Lung microvascular endothelial cell (primary cell): ENCODE results near the gene SCGB1A1. TPM values are rescaled to one million over a fixed set of nuclear protein-coding genes. Genes with fewer than 3 reads are reported as not detected.

Experiments
- total RNA-seq: library from RNA; depleted of rRNA; stranded (reverse); fragments of >200 nt; gene quantifications from 2 replicates; pipeline ENCODE4 v1.2.1, GENCODE V29; 2014

SCGB1A1 gene
- total RNA-seq, 1 donor from 2014 or later, result not detected

Other genes starting within 250 kb of the SCGB1A1 start
- not detected in 2 replicates for gene SCGB1D1, start 228.8 kb upstream of the SCGB1A1 start, total RNA-seq
- not detected in 2 replicates for gene SCGB2A1, start 210.4 kb upstream of the SCGB1A1 start, total RNA-seq
- not detected in 2 replicates for gene SCGB1D2, start 176.8 kb upstream of the SCGB1A1 start, total RNA-seq
- gene SCGB2A2, start 148.9 kb upstream of the SCGB1A1 start, total RNA-seq, result not detected in 2 replicates
- gene SCGB1D4, start 120.0 kb upstream of the SCGB1A1 start, total RNA-seq, result not detected in 2 replicates
- 10.5 and 33.3 TPM in 2 replicates for gene ASRGL1, start 81.6 kb upstream of the SCGB1A1 start, total RNA-seq
- 214 and 215 TPM in 2 replicates for gene AHNAK, start 127.8 kb downstream of the SCGB1A1 start, total RNA-seq
- 1,150 and 1,533 TPM in 2 replicates for gene EEF1G, start 154.9 kb downstream of the SCGB1A1 start, total RNA-seq
- 7.6 and 14.5 TPM in 2 replicates for gene TUT1, start 172.5 kb downstream of the SCGB1A1 start, total RNA-seq
- 147 and 148 TPM in 2 replicates for gene MTA2, start 182.8 kb downstream of the SCGB1A1 start, total RNA-seq
- 19.0 and 25.2 TPM in 2 replicates for gene EML3, start 193.7 kb downstream of the SCGB1A1 start, total RNA-seq
- 2.4 and 3.3 TPM in 2 replicates for gene ROM1, start 194.2 kb downstream of the SCGB1A1 start, total RNA-seq
- 12.0 and 15.1 TPM in 2 replicates for gene B3GAT3, start 203.0 kb downstream of the SCGB1A1 start, total RNA-seq
- gene GANAB, start 227.6 kb downstream of the SCGB1A1 start, total RNA-seq, result 170 and 189 TPM in 2 replicates
- gene INTS5, start 234.3 kb downstream of the SCGB1A1 start, total RNA-seq, result 13.5 and 19.6 TPM in 2 replicates
- 25.5 and 37.5 TPM in 2 replicates for gene C11orf98, start 246.2 kb downstream of the SCGB1A1 start, total RNA-seq
- 4.8 and 6.3 TPM in 2 replicates for gene CSKMT, start 246.3 kb downstream of the SCGB1A1 start, total RNA-seq